Osteocyte (in vitro differentiated cells): ENCODE data around the gene TLE2. TPM values are rescaled to one million over a fixed set of nuclear protein-coding genes. Genes with fewer than 3 reads are reported as not detected.
"Not testable (repeated sequence)": the region's sequence is repeated elsewhere in the genome, so short reads cannot be mapped to it uniquely, and the experiment has no call there.

Source experiments
- DNase-seq: peaks from one replicate; pipeline ENCODE4 v3.0.0; 2021; ENCODE audit warnings: mixed read lengths; ENCODE audit not compliant: unreplicated experiment; ENCODE audit errors: extremely low spot score
- H3K27ac Mint-ChIP-seq: one replicate; pipeline ENCODE4 v1.8.0; 2021; ENCODE audit warnings: mild to moderate bottlenecking, mixed read lengths; ENCODE audit not compliant: unreplicated experiment
- H3K27me3 Mint-ChIP-seq: one replicate; pipeline ENCODE4 v1.8.0; 2021; ENCODE audit warnings: mixed read lengths; ENCODE audit not compliant: unreplicated experiment
- H3K36me3 Mint-ChIP-seq: one replicate; pipeline ENCODE4 v1.8.0; 2021; ENCODE audit warnings: mixed read lengths; ENCODE audit not compliant: unreplicated experiment
- H3K4me1 Mint-ChIP-seq: one replicate; pipeline ENCODE4 v1.8.0; 2021; ENCODE audit warnings: mixed read lengths; ENCODE audit not compliant: unreplicated experiment
- H3K4me3 Mint-ChIP-seq: one replicate; pipeline ENCODE4 v1.8.0; 2021; ENCODE audit warnings: mild to moderate bottlenecking, moderate library complexity, mixed read lengths; ENCODE audit not compliant: unreplicated experiment
- H3K9me3 Mint-ChIP-seq: one replicate; pipeline ENCODE4 v1.8.0; 2021; ENCODE audit warnings: mixed read lengths; ENCODE audit not compliant: unreplicated experiment
- CTCF ChIP-seq: fragments of 200-600 bp; sonication (generic); IDR thresholded peaks from 2 replicates; pipeline ENCODE4 v1.5.0; 2021; ENCODE audit warnings: antibody characterized with exemption, mild to moderate bottlenecking, moderate library complexity
- total RNA-seq: library from RNA; stranded (reverse); gene quantifications from 2 replicates; pipeline ENCODE4 v1.2.1, GENCODE V29; 2021

Gene TLE2
- total RNA-seq, 1 donor from 2014 or later = 13.2 TPM

- Mint-ChIP-seq H3K27me3 (peaks cover 6% of the 10 kb centered on the region), H3K27ac (no peak overlapping the region), H3K4me1 (no peaks in the 10 kb centered on the region), H3K4me3 (no peak overlapping the region), H3K36me3 (no peaks in the 10 kb centered on the region), H3K9me3 (no peaks in the 10 kb centered on the region)
- no peak for TF ChIP-seq CTCF
- DNase-seq = no peak
Measured at GRCh38 chr19:2993579-2993978, 35.5 kb downstream of the TLE2 start.

- H3K9me3 Mint-ChIP-seq = no peaks in the 10 kb centered on the region
- H3K27ac Mint-ChIP-seq = no peak overlapping the region
- H3K36me3 Mint-ChIP-seq = no peaks in the 10 kb centered on the region
- no peak for DNase-seq
- no peak for TF ChIP-seq CTCF
- H3K27me3 Mint-ChIP-seq = peaks cover 7% of the 10 kb centered on the region
- H3K4me3 Mint-ChIP-seq = no peak overlapping the region
- H3K4me1 Mint-ChIP-seq = no peaks in the 10 kb centered on the region
Measured at GRCh38 chr19:2992958-2993357, 36.1 kb downstream of the TLE2 start.

GRCh38 chr19:2992333-2992732 lies 36.7 kb downstream of the TLE2 start:
- not testable (repeated sequence) for DNase-seq, H3K9me3 Mint-ChIP-seq, H3K27me3 Mint-ChIP-seq, H3K27ac Mint-ChIP-seq, H3K36me3 Mint-ChIP-seq, H3K4me1 Mint-ChIP-seq, H3K4me3 Mint-ChIP-seq

GRCh38 chr19:2989236-2989946 lies 39.7 kb downstream of the TLE2 start:
- no peak for DNase-seq
- no peak for TF ChIP-seq CTCF
- peaks cover 14% of the 10 kb centered on the region for H3K27me3 Mint-ChIP-seq
- H3K4me3 Mint-ChIP-seq = no peak overlapping the region
- no peaks in the 10 kb centered on the region for H3K36me3 Mint-ChIP-seq
- no peak overlapping the region for H3K27ac Mint-ChIP-seq
- peaks cover 6% of the 10 kb centered on the region for H3K4me1 Mint-ChIP-seq
- no peaks in the 10 kb centered on the region for H3K9me3 Mint-ChIP-seq

GRCh38 chr19:2988568-2988967 lies 40.5 kb downstream of the TLE2 start:
- H3K4me3 Mint-ChIP-seq = no peak overlapping the region
- H3K27ac Mint-ChIP-seq = no peak overlapping the region
- H3K27me3 Mint-ChIP-seq = peaks cover 14% of the 10 kb centered on the region
- no peaks in the 10 kb centered on the region for H3K9me3 Mint-ChIP-seq
- H3K36me3 Mint-ChIP-seq = no peaks in the 10 kb centered on the region
- no peak for TF ChIP-seq CTCF
- DNase-seq = no peak
- H3K4me1 Mint-ChIP-seq = peaks cover 13% of the 10 kb centered on the region

- Mint-ChIP-seq H3K4me1 (peaks cover 20% of the 10 kb centered on the region), H3K36me3 (no peaks in the 10 kb centered on the region), H3K27ac (no peak overlapping the region), H3K4me3 (no peak overlapping the region), H3K9me3 (no peaks in the 10 kb centered on the region), H3K27me3 (peaks cover 14% of the 10 kb centered on the region)
- DNase-seq = no peak
- no peak for TF ChIP-seq CTCF
Measured at GRCh38 chr19:2987797-2988196, 41.3 kb downstream of the TLE2 start.
